Activated CD4-positive, alpha-beta T cell treated with anti-CD3 and anti-CD28 coated beads, Interleukin-2, Interleukin-6, amounts not matched to agents 100 ng/mL and 50 ng/mL, durations not matched to agents 16 hours and 8 hours (primary cell): ENCODE data around the gene STK36.

ENCODE experiments used
- DNase-seq: peaks from one replicate; pipeline ENCODE4 v3.0.0-alpha.2; 2020

STK36 gene

DNA sequence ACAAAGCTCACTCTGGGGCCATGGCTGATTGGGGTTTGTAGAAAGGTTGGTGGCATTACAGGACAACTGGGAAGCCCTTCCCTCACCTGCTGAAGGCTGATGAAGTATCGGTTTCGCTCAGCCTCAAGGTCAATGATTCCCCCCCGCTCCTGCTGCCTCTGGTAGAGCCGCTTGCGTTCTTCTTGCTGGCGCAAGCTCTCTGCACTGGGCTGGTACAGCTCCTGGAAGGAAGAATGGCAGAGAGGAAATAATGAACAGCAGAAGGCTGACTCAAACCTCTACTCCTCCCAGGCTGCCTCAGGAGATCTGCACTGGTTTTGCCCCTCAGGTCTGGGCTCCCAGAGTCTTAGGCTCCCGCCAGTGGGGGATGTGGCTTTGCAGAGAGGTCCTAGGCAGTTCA, 7.2 kb upstream of the STK36 start:
- no peak for DNase-seq

DNA sequence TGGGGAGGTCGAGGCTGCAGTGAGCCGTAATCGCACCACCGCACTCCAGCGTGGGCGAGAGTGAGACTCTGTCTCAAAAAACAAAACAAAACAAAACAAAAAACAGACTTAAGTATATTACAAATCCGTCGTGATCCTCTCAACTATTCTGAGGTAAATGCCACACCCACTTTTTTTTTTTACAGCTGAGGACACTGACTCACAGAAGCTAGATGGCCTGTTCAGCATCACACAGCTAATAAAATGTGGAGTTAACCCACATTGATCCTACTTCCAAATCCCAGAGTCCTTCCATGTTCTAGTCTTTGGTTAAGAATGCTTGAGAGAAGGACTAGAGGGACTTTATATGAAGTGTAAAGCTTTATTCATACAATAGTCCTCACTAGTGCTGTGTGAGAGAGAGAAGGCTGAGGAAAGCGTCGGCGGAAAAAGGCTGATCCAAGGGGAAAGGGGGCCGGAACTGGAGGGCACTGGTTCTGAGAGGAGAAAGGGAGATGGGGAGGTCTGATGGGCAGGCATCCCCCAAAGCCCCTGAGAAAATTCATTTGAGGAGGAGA, 711 bp upstream of the STK36 start:
- DNase-seq, result no peak

GRCh38 chr2:218679119-218679518, 7.2 kb downstream of the STK36 start:
- no peak for DNase-seq

GRCh38 chr2:218680061-218680460, 8.2 kb downstream of the STK36 start:
- no peak for DNase-seq

DNA sequence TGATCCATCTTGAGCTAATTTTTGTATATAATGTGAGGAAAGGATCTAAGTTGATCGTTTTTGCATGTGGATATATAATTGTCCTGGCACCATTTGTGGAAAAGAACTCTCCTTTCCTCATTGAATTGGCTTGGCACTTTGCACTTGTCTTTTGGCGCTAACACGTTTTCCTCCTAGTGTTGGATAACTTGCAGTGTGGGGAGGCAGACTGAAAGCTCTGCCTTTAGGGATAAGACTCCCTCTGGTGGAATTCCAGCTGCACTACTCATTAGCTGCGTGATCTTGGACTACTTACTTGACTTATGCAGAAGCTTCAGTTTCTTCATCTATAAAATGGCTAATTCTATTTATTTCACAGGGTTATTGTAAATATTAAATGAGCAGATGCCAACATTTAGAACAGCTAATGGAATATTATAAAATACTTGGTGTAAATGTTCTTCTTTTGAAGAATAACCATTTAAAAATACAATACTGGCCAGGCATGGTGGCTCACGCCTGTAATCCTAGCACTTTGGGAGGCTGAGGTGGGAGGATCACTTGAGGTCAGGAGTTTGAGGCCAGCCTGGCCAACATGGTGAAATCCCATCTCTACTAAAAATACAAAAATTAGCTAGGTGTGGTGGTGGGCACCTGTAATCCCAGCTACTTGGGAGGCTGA, 15.6 kb downstream of the STK36 start:
- DNase-seq, result peak; percentile 49

- no peak for DNase-seq
These were observed 19.3 kb downstream of the STK36 start for GRCh38 chr2:218691234-218691633.

GRCh38 chr2:218694405-218695145, 22.7 kb downstream of the STK36 start:
- DNase-seq, result no peak

DNA sequence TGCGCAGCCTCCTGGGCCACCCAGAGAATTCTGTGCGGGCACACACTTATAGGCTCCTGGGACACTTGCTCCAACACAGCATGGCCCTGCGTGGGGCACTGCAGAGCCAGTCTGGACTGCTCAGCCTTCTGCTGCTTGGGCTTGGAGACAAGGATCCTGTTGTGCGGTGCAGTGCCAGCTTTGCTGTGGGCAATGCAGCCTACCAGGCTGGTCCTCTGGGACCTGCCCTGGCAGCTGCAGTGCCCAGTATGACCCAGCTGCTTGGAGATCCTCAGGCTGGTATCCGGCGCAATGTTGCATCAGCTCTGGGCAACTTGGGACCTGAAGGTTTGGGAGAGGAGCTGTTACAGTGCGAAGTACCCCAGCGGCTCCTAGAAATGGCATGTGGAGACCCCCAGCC, 27.0 kb downstream of the STK36 start:
- no peak for DNase-seq

DNA sequence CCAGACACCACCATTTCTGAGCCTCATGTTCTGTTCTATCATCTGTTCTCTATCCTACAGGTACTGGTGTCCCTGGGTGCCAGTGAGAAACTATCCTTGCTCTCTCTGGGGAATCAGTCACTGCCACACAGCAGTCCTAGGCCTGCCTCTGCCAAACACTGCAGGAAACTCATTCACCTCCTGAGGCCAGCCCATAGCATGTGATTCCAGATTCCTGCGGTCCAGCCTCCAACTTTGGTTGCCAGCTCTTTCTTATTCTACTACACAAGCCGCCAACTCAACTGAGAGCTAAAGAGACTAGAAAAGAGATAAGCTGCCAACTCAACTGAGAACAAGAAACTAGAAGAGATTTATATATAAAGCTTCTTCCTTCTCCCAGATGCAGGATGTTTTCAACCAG, 29.9 kb downstream of the STK36 start:
- DNase-seq, result no peak

- no peak for DNase-seq
These were observed 31.5 kb downstream of the STK36 start for GRCh38 chr2:218703341-218703740.

- DNase-seq, result peak; percentile 70
These were observed 36.2 kb downstream of the STK36 start for GRCh38 chr2:218708086-218708485.

GRCh38 chr2:218709908-218710307, 38.0 kb downstream of the STK36 start:
- DNase-seq, result no peak

DNA sequence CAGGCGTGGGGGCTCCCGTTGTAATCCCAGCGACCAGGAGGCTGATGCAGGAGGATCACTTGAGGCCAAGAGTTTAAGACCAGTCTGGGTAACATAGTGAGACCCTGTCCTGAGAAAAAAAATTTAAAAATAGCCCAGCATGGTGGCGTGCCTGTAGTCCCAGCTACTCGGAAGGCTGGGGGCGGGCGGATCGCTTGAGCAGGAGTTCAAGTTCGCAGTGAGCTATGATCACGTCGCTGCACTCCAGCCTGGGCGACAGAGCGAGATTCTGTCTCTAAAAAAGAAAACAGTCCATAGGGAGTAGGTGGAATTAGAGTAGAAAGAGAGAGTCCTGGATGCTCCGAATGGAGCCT, 38.4 kb downstream of the STK36 start:
- DNase-seq, result no peak

DNA sequence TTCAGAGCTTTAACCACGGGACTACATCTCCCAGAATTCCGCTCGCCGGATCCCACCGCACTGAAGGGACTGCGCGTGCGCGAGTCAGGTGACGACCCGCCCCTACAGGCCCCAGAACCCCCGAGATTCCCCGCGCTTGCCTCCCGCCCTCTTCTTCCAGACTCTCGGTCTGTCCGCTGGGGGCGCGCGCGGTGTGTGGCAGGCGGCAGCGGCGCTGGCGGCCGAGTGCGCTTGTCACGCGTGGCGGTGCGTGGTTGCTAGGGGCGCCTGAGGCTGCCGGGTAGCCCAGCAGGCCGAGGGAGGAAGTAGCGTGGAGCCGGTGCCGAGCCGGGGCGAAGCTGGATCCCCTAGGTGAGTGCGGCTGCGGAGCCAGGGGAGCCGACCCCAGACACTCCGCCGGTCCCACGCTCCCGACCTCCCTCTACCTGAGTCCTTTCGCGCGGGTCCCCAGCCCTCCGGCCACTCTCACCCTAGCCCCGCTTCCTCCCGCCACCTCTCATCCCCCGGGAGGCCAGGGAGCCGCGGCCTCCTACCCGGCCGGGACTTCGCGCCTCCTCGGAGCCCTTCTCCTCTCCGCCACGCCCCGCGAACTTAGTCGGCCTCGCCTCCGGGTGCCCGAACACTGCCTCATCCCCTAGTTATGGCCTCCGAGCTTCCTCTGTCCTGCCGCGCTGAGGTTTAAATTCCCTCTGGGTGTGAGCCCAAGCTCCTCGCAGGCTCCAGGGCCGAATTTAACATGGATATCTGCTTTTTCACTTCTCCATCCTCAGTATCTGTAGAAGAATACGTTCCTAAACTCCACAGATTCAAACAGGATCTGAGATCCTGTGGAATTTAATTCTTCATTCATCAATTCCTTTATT, 39.0 kb downstream of the STK36 start, which contains the start of gene TTLL4:
Gene TTLL4, plus strand, starts transcription at position 149 of the 863 bp plus-strand sequence. CDS start 26,842 bp downstream, outside the sequence.
- peak; percentile 99 for DNase-seq

DNA sequence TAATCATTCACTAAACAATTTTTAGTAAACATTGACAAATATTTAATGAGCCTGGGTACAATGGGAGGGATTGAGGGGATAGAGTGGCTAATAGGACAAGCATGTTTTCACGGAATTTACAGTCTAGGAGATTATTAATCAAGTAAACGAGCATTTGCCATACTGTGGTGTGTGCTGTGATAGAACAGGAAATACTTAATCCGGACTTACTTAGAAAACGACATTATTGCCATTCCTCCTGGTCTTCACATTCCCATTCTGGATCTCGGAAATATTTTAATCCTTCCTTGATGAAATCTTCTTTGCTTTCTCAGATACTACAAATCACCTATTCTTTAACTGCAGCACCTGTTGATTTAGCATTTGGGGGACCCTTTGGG, 39.7 kb downstream of the STK36 start:
- DNase-seq, result no peak

- peak; percentile 21 for DNase-seq
These were observed 42.0 kb downstream of the STK36 start for GRCh38 chr2:218713922-218714321.

DNA sequence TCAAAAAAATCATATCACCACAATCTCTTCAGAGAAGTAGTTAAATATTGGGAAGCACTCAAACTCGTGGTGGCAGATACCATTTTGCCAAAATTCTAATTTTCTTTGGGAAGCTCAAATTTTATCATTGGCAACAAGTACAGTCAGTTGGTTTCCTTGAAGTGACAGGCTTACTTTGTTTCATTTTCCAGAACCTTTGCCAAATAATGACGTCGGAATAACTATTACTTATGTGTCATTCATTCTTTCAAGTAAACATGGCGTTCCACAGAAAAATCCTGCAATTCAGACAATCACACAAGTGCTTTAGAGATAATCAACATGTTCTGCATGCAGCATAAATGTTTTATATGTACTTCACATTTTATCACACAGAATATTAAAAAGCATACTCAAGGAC, 44.2 kb downstream of the STK36 start:
- no peak for DNase-seq

DNA sequence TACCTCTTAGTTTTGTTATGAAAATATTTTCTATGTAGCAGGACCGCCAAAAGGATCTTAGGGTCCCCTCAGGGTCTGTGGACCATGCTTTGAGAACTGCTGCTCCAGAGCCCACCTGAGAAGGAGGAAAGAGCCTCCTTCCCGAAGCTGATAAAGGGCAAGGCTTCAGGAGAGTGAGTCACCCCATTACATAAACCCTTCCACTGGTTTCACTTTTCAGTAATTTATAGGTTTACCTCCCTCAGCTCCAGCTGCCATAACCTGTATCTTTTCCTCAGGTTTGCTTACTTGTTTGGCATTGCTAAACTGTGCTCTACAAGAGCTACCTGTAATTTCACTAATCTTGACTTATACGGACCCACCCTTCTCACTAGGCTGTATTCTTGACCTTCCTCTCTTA, 45.4 kb downstream of the STK36 start:
- no peak for DNase-seq

DNA sequence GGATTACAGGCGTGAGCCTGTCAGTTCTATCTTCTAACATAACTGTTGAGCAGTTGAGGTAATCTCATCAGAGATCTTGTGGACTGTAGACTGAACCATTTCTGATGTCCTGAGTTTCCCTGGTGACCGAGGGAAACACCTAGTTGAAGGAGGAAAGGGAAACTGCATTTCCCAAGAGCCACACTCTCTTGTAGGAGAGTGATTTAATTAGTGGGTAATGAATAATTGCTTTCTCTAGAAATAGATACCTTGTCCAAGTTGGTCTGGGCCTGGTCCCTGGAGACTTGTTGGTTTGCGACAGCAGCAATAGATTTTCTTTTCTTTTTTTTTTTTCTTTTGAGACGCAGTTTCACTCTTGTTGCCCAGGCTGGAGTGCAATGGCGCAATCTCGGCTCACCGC, 46.2 kb downstream of the STK36 start:
- DNase-seq, result no peak

GRCh38 chr2:218719457-218719856, 47.6 kb downstream of the STK36 start:
- no peak for DNase-seq

- DNase-seq, result no peak
These were observed 48.5 kb downstream of the STK36 start for GRCh38 chr2:218720048-218721041.

DNA sequence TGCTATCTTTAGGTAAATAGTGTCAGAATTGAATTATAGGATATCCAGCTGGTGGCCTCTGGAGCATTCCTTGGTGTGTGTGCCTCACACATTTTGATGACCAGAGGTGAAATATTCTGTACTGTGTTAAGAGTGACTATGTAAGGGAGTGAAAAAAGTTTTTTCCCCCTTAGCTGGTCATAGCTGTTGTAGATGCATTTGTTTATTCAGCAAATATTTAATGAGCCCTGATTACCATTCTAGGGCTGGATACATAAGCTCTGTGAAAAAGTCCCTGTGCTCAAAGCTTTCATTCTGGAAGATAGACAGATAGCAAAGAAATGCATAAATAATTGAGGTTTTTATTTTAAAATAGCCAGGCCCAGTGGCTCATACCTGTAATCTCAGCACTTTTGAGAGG, 49.6 kb downstream of the STK36 start:
- DNase-seq, result no peak
